A172 (cell line): ENCODE data around the gene PSMG3. TPM values are rescaled to one million over a fixed set of nuclear protein-coding genes. Genes with fewer than 3 reads are reported as not detected.
A peak's percentile ranks its signal among the peaks of the same experiment; 100 is the strongest.
"Not testable (repeated sequence)": the region's sequence is repeated elsewhere in the genome, so short reads cannot be mapped to it uniquely, and the experiment has no call there.

ENCODE experiments used
- DNase-seq: peaks from one replicate; pipeline ENCODE4 v3.0.0-alpha.2; 2015; ENCODE audit warnings: low spot score
- total RNA-seq: library from RNA; depleted of rRNA; stranded (reverse); fragments of >200 nt; shearing (Covaris generic); gene quantifications from 2 replicates; pipeline ENCODE4 v1.2.3, GENCODE V29; 2014; rRNA removed

Gene PSMG3
- total RNA-seq, 1 experiment from 2014 or later = 91.0 TPM

DNA sequence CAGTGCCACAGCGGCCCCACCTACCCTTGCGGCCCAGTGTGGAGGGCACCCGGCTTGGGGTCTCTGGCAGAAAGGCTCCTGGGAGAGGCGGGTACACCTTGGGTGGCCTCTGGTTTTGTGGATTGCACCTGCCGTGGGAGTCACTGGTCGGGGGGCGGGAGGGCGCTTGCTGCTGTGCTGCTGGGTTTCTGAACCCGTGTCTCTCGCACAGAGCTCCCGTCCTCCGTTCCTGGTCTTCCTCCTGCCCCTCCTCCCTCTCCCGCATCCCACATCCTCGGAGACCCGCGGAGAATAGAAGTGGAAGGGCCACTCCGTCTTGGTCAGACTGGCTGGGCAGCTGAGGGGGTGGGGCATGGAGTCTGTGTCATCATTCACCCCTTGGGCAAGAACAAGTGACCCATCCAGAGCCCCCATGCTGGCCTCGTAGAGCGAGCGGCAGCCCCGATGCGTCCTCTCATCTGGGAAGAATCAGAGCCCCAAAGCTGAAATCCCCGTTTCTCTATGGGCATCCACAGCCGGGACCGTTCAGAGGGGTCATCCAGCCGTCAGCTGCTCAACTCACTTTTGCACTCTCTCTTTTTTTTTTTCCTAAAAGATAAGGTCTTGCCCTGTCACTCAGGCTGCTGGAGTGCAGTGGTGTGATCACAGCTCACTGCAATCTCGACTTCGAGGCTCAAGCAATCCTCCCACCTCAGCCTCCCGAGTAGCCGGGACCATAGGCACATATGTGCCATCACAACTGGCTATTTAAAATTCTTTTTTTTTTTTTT lies 35.3 kb downstream of the PSMG3 start:
- DNase-seq = no peak

DNA sequence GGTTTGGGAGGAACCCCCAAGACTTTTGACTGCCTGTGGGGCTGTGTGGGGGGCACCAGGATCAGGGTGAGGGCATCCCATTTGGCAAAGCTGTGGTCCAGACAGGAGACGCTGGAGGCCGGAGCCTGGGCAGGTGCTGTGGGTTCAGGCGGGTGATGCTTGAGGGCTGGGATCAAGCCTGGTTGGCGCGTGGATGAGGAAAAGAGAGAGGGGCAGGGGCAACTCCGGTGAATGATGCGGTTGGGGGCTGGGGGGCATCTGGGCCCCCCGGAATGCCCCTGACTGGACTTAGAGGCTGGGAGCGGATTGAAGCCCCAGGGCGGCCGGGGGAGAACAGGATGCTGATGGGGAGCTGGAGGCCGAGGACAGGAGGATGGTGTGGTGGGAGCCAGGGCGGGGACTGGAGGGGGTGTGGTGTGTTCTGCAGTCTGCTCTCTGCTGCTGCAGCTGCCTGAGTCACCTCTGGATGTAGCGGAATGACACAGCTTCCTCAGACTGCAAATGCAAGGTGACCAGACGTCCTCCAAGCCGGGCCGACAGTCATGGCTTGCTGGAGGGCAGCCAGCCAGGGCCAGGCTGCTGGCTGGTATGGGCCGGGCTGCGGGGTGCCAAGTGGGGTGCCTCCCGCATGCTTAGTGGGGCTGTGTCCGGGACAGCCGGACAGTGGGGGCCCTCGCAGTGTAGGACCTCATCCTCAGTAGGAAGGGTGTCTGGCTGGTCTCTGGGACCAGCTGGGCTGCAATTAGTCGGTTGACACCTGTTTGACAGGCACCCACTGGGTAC lies 36.1 kb downstream of the PSMG3 start:
- peak; percentile 99 for DNase-seq

DNA sequence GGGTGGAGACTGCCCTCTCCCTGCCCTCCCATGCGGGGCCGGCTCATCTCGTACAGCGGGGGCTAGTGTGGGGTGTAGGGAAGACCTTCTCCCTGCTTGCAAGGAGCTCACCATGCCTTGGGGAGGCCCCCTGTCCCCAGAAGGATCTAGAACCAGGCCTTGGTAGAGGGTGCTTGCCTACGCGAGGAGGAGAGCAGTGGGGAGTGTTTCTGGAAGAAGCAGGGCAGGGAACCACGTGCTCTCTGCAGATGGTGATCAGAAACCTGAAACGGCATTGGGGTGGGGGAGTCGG lies 36.6 kb downstream of the PSMG3 start:
- no peak for DNase-seq

DNA sequence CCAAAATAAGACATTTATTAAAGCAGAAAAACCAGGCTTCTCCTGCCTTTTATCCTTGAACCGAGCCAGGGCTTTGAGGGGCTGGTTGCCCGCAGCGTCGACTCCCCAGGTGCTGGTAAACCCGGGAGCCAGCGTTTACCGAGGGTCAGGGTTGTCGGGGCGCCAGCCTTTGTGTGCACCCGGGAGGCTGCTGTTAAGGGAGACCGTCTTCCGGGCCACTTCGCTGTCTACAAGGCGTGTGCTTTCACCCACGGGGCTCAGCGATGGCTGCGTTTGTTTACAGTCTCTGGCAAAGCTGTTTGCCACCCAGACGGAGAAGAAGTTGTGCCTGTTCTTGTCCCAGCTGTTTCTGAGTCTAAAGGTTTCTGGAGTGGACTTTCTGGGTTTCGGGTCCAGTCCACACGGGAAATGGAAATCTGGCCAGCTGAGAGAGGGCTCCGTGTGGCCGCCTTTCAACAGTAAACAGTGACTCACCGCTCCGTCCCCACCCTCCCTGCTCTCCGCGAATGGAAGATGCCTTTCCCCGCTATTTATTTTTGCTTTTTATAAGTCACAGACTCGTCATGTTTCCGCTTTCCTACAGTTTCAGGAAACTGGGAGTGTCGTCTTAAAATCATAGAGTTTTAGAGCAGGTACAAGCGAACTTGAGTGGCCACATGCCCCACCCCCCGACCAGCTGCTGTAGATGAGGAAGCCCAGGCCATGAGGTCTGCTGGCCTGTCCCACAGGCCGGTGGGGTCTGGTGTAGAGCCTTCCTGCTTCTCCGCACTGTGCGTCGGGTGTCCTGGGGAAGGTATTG lies 37.2 kb downstream of the PSMG3 start:
- peak; percentile 98 for DNase-seq

DNA sequence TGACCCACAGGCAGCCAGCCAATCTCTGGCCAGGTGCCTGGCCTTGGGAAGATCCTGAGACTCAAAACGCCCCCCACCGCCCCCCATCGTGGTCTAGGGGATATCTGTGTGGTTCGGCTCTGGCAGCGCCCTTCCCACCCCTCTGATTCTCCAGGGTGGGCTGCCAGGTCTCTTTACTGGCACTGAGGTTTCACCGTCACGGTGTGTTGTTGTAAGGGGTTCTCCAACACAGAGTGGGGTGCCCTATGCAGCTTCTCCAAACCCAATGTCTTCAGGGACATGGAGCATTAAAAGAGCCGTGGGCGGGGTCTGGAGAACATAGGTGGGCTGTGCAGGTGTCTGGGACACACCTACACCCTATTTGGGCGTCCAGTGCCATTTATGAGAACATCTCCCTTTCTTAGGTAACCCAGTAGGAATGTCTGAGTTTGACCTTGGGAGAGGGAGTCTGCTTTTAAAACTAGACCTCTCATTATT lies 37.8 kb downstream of the PSMG3 start:
- DNase-seq = peak; percentile 51

DNA sequence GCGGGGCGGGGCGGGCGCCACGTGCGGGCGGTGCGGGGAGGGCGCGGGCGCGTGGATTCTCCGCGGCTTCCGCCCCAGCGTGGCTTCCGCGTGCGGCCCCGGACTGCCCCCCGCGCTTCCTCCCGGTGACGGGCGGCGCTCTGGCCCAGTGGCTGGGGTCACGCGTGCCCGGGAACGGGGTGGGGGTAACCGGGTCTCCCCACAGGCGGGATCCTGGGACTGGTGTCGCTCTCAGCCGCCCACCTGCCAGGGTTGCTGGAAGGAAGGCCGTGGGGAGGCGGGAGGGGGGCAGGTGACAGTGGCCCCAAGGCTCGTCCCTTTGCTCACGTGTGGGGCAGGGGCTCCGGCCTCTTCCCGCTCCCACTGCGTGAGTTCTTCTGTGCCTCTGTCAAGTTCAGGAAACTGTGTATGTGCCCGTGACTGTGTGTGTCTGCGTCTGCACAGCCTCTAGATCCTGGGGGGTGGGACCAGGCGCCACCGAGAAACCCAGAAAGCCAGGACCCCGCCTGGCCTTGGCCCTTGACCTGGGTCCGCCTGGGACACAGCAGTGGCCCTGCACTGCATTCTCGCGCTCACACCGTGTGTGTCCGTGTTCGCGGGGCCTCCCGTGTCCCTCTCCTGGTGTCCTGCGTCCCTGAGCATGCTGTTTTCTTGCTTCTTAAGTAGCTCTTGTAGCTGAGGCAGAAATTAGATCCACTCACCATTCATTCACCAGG lies 38.4 kb downstream of the PSMG3 start:
- no peak for DNase-seq

DNA sequence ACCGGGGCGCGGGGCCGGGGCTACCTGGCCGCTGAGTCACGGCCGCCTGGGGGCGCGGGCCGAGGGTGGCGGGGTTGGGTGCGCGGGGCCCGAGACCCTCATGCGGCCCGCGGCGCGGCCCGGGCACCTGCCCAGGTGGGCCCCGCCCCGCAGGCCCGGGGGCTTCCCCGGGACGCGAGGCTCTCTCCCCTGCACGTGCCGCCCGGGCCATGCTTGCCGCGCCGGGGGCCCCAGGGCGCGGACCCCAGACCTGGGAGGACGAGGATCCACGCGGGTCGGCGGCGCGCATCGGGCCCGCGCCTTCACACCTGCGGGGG lies 38.9 kb downstream of the PSMG3 start:
- DNase-seq = no peak

DNA sequence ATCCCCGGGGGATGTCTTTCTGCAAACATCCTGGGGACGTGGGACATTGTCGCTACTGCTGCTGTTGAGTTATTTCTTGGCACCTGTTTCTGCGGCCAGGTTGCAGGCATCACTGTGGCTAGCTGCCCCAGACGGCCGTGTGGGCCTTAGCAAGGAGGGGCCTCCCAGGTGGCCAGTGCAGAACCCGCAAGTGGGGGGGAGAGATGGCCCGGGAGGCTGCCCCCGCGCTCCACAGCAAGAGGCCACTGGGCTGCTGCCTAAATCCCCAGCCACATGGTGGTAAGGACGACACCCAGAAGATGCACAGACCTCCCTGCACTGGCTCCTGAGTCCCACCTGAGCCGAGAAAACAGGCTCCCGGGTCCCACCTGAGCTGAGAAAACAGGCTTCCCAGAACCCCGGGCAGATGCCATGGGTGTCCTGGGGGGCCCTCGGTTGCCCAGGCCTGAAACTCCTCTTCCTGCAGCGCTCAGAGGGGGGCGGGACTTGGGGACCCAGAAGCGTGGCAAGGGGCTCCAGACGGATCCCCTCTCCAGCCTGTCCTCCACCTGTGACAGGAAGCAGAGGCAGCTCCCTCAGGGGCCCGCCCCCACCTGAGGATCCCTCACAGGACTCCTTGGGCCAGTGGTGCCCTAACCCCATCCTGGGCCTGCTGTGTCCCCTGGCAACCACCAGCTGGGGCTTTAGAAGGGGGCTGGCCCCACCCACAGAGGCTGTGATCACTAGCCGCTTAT lies 40.3 kb downstream of the PSMG3 start:
- no peak for DNase-seq

DNA sequence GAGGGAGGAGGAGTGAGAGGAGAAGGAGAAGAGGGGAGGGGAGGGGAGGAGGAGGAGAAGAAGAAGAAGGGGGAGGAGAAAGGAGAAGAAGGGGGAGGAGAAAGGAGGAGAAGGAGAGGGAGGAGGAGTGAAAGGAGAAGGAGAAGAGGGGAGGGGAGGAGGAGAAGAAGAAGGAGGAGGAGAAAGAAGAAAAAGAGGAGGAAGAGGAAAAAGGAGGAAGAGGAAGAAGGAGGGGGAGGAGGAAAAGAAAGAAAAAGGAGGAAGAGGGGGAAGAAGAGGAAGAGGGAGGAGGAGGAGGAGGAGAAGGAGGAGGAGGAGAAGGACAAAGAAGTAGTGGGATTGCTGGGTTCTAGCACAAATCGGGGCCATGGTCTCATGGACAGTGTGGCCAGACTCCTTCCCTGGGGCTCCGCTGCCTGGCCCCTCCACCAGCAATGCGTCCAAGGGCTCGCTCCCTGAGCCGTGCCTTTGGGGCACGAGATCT lies 43.5 kb downstream of the PSMG3 start:
- DNase-seq = peak; percentile 73

DNA sequence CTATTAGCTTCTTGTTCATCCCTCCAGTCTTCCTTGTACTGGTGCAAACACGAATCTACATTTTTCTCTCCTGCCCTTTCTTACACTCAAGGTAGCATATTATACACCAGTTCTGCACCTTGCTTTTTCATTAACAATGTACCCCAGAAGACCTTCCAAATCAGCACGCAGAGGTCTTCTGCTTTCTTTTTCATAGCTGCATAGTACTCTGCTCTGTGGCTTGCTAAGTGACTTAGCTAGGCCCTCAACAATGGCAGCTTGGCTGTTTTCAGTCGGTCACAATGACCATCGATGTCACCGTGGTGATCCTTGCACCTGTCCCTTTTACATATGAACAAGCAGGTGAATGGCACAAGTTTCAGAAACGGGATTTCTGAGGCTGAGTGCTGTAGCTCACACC lies 44.4 kb downstream of the PSMG3 start:
- no peak for DNase-seq

DNA sequence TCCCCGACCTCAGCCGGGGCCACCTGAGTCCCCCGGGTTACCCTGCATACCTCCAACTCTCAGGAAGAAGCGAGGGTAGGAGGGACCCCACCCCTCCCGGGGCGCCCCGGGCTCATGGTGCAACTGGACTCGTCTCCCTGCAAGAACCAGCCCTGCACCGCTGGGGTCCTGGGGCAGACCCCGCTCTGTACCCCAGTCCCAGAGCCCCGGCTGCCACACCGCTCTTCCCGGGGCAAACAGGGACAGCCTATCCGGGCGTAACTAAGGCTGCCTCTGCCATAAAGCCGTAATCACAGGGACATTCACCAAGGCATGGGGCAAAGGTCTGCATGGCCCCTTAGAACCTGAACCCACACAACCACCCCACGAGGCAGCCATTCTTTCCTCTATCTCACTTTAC lies 46.0 kb downstream of the PSMG3 start:
- no peak for DNase-seq

DNA sequence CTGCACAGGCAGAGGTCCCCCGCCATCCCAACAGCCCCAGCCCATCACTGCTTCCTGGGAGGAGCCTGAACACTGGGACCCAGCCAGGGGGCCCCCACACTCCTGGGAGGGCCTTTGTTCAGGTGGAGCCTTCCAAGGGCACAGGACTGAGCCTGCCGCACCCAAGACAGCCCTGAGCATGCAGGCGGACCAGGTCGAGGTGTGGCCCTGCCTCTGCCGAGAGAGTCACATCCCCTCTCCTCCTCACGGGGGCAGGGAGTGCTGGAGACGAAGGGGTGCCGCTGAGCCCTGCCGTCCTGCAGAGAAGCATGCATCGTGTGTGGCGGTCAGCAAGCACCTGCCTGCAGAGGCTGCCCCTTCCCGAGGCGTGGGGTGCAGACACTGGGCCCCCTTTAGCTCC lies 46.6 kb downstream of the PSMG3 start:
- DNase-seq = no peak

DNA sequence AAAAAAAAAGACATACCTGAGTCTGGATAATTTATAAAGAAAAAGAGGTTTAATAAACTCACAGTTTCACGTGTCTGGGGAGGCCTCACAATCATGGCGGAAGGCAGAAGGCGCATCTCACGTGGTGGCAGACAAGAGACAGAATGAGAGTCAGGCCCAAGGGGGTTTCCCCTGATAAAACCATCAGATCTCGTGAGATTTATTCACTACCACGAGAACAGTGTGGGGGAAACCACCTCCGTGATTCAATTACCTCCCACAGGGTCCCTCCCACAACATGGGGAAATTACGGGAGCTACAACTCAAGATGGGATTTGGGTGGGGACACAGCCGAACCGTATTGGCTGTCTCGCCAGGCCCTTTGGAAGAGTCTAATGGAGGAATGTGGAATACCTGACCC lies 48.4 kb downstream of the PSMG3 start:
- peak; percentile 51 for DNase-seq

DNA sequence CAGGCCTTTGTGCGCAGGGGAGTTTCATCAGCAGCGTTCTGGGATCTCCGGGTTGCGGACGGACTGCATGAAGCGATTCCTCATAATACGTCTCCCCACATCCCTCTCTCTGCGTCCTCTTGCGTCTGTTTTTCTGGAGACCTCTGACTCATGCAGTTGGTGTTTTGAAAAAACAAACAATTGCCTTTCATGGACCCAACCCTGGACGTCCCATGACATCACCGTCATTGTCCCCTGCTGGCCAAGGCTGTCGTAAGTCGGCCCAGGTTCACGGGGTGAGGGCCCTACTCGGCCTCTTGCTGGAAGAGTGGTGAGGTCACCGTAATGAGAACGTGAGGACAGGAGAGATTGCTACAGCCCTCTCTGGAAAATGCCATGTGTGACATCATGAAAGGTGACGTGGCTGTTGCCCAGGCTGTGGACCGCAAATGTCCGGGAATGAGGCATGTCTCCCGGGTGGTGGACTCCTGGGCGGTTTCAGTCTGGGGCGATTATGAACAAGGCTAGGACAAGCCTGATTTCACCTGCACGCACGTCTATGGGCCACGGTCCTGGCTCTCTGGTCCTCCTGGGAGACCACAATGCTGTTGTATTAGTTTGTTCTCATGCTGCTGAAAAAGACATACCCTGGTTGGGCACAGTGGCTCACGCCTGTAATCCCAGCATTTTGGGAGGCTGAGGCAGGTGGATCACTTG lies 49.1 kb downstream of the PSMG3 start:
- DNase-seq = peak; percentile 98

DNA sequence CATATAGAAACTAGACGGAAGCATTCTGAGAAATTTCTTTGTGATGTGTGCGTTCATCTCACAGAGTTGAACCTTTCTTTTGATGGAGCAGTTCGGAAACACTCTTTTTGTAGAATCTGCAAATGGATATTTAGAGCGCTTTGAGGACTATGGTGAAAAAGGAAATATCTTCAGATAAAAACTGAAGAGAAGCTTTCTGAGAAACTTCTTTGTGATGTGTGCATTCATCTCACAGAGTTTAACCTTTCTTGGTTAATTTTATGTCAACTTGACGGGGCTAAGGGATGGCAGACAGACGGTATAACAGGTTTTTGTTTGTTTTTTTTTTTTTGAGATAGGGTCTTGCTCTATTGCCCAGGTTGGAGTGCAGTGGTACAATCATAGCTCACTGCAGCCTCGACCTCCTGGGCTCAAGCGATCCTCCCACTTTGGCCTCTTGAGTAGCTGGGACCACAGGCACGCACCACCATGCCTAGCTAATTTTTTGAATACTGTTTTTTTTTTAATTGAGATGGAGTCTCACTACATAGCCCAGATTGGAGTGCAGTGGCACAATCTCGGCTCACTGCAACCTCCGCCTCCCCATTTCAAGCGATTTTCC lies 50.4 kb downstream of the PSMG3 start:
- DNase-seq = not testable (repeated sequence)

Other genes starting within 250 kb of the PSMG3 start
- gene MICALL2, start 110.6 kb downstream of the PSMG3 start, total RNA-seq = 21.2 and 28.2 TPM in 2 replicates
- gene INTS1, start 65.6 kb downstream of the PSMG3 start, total RNA-seq = 45.3 and 49.6 TPM in 2 replicates
- 49.6 and 54.3 TPM in 2 replicates for gene MAFK, start 39.3 kb downstream of the PSMG3 start, total RNA-seq
- gene TMEM184A, start 13.8 kb downstream of the PSMG3 start, total RNA-seq = 2.7 and 3.6 TPM in 2 replicates
- 5.3 and 6.1 TPM in 2 replicates for gene ELFN1, start 100.2 kb upstream of the PSMG3 start, total RNA-seq